HG03558 (cell line): ENCODE data around the gene PPIAL4G.
"Not testable (repeated sequence)": the region's sequence is repeated elsewhere in the genome, so short reads cannot be mapped to it uniquely, and the experiment has no call there.

ENCODE experiments used
- ATAC-seq: cut with Tn5 transposase; IDR thresholded peaks from one replicate; pipeline ENCODE4 v1.9.1; 2021; ENCODE audit warnings: moderate number of reproducible peaks; ENCODE audit not compliant: unreplicated experiment; ENCODE audit errors: extremely low read depth

Gene PPIAL4G

DNA sequence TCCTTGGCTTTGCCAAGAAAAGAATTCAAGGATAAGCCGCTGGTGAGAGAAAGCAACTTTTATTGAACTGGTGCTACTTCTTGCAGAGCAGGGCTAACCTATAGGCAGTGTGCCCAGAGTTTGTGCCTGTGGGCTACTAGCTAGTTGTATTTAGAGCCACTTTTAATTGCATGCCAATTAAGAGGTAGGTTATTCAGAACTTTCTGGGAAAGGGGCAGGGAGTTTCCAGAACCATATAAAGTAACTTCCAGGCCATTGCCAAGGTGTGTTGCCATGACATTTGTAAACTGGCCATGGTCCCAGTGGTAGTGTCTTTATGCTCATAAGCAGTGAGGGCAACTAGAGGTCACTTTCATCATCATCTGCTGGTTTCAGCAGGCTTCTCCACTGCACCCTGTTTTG, 50.2 kb downstream of the PPIAL4G start:
- ATAC-seq = not testable (repeated sequence)
